ENCODE measurements around the gene PLCXD3.

DNA sequence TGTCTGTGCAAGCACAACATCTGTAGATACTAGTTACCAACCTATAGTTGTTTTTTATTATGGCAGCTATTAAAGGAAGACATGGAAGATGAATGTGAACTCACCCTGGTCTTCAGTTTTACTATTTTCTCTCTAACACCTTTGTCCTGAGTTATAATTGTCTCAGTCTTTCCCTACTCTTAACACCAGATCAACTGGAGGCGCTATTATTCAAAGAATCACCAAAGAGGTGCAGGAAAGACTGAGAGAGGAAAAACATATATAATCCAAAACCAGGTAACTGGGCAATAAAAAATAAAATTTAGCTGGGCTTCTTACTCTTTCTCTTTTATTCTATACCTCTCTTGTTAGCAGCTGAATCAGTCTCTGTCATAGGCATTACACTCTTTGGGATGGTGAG lies 162.8 kb downstream of the PLCXD3 start:
- TF ChIP-seq, protein P1, sequence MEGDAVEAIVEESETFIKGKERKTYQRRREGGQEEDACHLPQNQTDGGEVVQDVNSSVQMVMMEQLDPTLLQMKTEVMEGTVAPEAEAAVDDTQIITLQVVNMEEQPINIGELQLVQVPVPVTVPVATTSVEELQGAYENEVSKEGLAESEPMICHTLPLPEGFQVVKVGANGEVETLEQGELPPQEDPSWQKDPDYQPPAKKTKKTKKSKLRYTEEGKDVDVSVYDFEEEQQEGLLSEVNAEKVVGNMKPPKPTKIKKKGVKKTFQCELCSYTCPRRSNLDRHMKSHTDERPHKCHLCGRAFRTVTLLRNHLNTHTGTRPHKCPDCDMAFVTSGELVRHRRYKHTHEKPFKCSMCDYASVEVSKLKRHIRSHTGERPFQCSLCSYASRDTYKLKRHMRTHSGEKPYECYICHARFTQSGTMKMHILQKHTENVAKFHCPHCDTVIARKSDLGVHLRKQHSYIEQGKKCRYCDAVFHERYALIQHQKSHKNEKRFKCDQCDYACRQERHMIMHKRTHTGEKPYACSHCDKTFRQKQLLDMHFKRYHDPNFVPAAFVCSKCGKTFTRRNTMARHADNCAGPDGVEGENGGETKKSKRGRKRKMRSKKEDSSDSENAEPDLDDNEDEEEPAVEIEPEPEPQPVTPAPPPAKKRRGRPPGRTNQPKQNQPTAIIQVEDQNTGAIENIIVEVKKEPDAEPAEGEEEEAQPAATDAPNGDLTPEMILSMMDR (conservative IDR thresholded peaks at IDR 0.05; ENCODE audit: low read depth, low read length), result peak; percentile 53
- TF ChIP-seq EZH2 (IDR thresholded peaks at IDR 0.05; ENCODE audit: low read length, unreplicated experiment), result no peak
- TF ChIP-seq EZH2phosphoT487 (IDR thresholded peaks at IDR 0.05; ENCODE audit: borderline replicate concordance, low read length), result no peak
